Breast epithelium (tissue), 4 donors: ENCODE results near the gene SNX27. TPM values are rescaled to one million over a fixed set of nuclear protein-coding genes. Genes with fewer than 3 reads are reported as not detected.

Experiments used
- DNase-seq, 2 donors: peaks; one replicate each; pipeline ENCODE4 v3.0.0-alpha.2; 2019; ENCODE audit warnings: low spot score in 2 of 2
- H3K27ac ChIP-seq, 2 donors: fragments of 200-600 bp; sonication (generic) in 1 of 2; one replicate each; pipeline ENCODE4 v1.5.1; 2016 to 2019; ENCODE audit warnings: mild to moderate bottlenecking in 1 of 2
- H3K27me3 ChIP-seq, 2 donors: fragments of 200-600 bp; sonication (generic) in 1 of 2; one replicate each; pipeline versions ENCODE4 v1.5.1 to v1.6.0; 2017 to 2019; ENCODE audit warnings: control low read depth in 1 of 2, mild to moderate bottlenecking in 1 of 2
- H3K36me3 ChIP-seq: fragments of 200-600 bp; one replicate; pipeline ENCODE4 v1.5.1; 2019
- H3K4me1 ChIP-seq, 2 donors: fragments of 200-600 bp; sonication (generic); one replicate each; pipeline ENCODE4 v1.5.1; 2016 to 2019; ENCODE audit warnings: control low read depth in 1 of 2
- H3K4me3 ChIP-seq, 3 donors: fragments of 200-600 bp; sonication (generic); 1 replicate in 2 of 3; 2 replicates in 1 of 3; pipeline ENCODE4 v1.5.1; 2016 to 2019; ENCODE audit warnings: mild to moderate bottlenecking in 3 of 3, moderate library complexity in 2 of 3
- H3K9me3 ChIP-seq, 2 donors: fragments of 200-600 bp; sonication (generic) in 1 of 2; one replicate each; pipeline ENCODE4 v1.5.1; 2016 to 2019; ENCODE audit warnings: control low read depth in 1 of 2
- CTCF ChIP-seq, 3 donors: fragments of 450-650 bp; IDR thresholded peaks; one replicate each; pipeline ENCODE4 v1.5.1; 2016 to 2017; ENCODE audit warnings: antibody characterized with exemption in 3 of 3, mild to moderate bottlenecking in 3 of 3, moderate library complexity in 3 of 3
- POLR2A ChIP-seq: fragments of 450-650 bp; IDR thresholded peaks from one replicate; pipeline ENCODE4 v1.6.1; 2016; ENCODE audit warnings: antibody characterized with exemption, mild to moderate bottlenecking, moderate library complexity
- POLR2AphosphoS5 ChIP-seq, 3 donors: sonication (generic); formaldehyde crosslinking; IDR thresholded peaks; one replicate each; pipeline ENCODE4 v1.6.1; 2017; ENCODE audit warnings: antibody characterized with exemption in 3 of 3
- intact Hi-C: fragments of 100-400 bp; cut with DNase I; formaldehyde crosslinking; loops from one replicate; pipeline ENCODE4 v1.15.1; 2023; ENCODE audit warnings: low total_unique reads
- total RNA-seq, 3 donors: library from RNA; depleted of rRNA; stranded (reverse); fragments of >200 nt; gene quantifications; one replicate each; pipeline ENCODE4 v1.1.0, GENCODE V29; 2016

The SNX27 gene
- total RNA-seq, 3 donors from 2014 or later = 41.3 to 46.8 (median 43.6) TPM

DNA sequence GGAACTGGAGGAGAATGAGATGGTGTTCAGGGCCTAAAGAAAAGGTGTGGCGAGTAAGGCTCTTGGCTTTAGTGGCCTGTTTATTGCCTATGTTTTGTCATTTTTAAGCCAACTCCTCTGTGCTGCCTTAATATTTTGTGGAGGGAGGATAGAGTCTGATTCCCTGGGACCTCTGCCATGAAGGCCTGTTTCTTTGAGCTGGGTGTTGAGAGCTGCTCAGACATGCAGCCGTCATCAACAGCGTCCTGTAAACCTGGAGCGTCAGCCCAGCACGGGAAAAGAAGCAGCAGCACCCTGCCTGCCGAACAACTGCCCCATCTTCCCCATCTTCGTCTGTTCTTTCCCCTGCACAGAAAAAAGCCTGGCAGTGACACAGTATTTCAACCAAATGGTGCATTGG, 27.1 kb upstream of the SNX27 start:
- H3K9me3 ChIP-seq = no peaks in the 10 kb centered on the region
- peak overlapping the region; percentile 44 to 65 for H3K27ac ChIP-seq
- TF ChIP-seq CTCF (IDR thresholded peaks at IDR 0.05) (no peak), POLR2A (no peak), POLR2AphosphoS5 (IDR thresholded peaks at IDR 0.05) (no peak)
- no peaks in the 10 kb centered on the region for H3K27me3 ChIP-seq
- no peaks in the 10 kb centered on the region for H3K4me1 ChIP-seq
- DNase-seq = no peak
- intact Hi-C loops = loop anchor here (2.0 kb wide), 1 partner anchor 156 kb away; no protein-coding TSS in a partner anchor
- no peaks in the 10 kb centered on the region for H3K36me3 ChIP-seq
- H3K4me3 ChIP-seq = no peak overlapping the region

GRCh38 chr1:151585622-151586021, 26.2 kb upstream of the SNX27 start:
- no peaks in the 10 kb centered on the region for H3K36me3 ChIP-seq
- no peaks in the 10 kb centered on the region for H3K9me3 ChIP-seq
- intact Hi-C loops = loop anchor here (2.0 kb wide), 1 partner anchor 155 kb away; no protein-coding TSS in a partner anchor
- peak overlapping the region; percentile 61 to 65 for H3K27ac ChIP-seq
- no peaks in the 10 kb centered on the region for H3K4me1 ChIP-seq
- no peaks in the 10 kb centered on the region for H3K27me3 ChIP-seq
- no peak overlapping the region for H3K4me3 ChIP-seq
- TF ChIP-seq POLR2A (no peak), CTCF (IDR thresholded peaks at IDR 0.05) (no peak), POLR2AphosphoS5 (IDR thresholded peaks at IDR 0.05) (peak in 1 of 3 donors; percentile 17)
- DNase-seq = no peak

DNA sequence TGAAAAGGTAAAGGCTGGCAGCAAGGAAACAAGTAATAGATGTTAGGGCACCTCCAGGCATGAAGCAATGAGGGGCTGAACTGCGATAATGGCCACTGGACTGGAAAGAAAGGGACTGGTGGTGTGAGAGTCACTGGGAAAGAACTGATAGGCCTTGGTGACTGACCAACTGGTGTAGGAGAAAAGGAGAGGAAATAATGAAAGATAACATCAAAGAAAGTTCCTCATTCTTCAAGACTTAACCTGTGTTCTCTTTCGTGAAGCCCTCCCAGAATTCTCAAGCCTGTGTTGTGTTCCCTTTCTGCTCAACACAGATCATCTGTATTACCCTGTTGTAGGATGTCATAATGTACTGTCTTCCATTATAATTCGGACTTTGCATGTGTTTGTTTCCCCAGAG, 20.9 kb upstream of the SNX27 start:
- intact Hi-C loops = no loop called here
- H3K4me1 ChIP-seq = no peaks in the 10 kb centered on the region
- no peaks in the 10 kb centered on the region for H3K9me3 ChIP-seq
- H3K27ac ChIP-seq = no peak overlapping the region
- no peaks in the 10 kb centered on the region for H3K27me3 ChIP-seq
- H3K4me3 ChIP-seq = no peak overlapping the region
- H3K36me3 ChIP-seq = no peaks in the 10 kb centered on the region
- no peak for DNase-seq
- TF ChIP-seq CTCF (IDR thresholded peaks at IDR 0.05) (no peak), POLR2AphosphoS5 (IDR thresholded peaks at IDR 0.05) (no peak), POLR2A (no peak)

GRCh38 chr1:151593730-151594129, 18.1 kb upstream of the SNX27 start:
- no peaks in the 10 kb centered on the region for H3K9me3 ChIP-seq
- peak overlapping the region in 1 of 3 donors; percentile 14 for H3K4me3 ChIP-seq
- intact Hi-C loops = no loop called here
- no peaks in the 10 kb centered on the region for H3K27me3 ChIP-seq
- no peak overlapping the region for H3K27ac ChIP-seq
- no peak for DNase-seq
- H3K4me1 ChIP-seq = no peaks in the 10 kb centered on the region
- H3K36me3 ChIP-seq = no peaks in the 10 kb centered on the region
- TF ChIP-seq CTCF (IDR thresholded peaks at IDR 0.05) (no peak), POLR2A (no peak), POLR2AphosphoS5 (IDR thresholded peaks at IDR 0.05) (no peak)

GRCh38 chr1:151594143-151594625, 17.7 kb upstream of the SNX27 start:
- no peak overlapping the region for H3K27ac ChIP-seq
- H3K36me3 ChIP-seq = no peaks in the 10 kb centered on the region
- TF ChIP-seq POLR2A = no peak
- TF ChIP-seq CTCF (IDR thresholded peaks at IDR 0.05) = peak; percentile 83 to 86 (median 86)
- H3K9me3 ChIP-seq = no peaks in the 10 kb centered on the region
- no peaks in the 10 kb centered on the region for H3K27me3 ChIP-seq
- peak overlapping the region in 1 of 3 donors; percentile 14 for H3K4me3 ChIP-seq
- DNase-seq = peak; percentile 76 to 88
- intact Hi-C loops = no loop called here
- H3K4me1 ChIP-seq = no peaks in the 10 kb centered on the region
